Mucosa of descending colon (tissue), 3 donors: Measurements from ENCODE around the gene FBXO31. TPM values are rescaled to one million over a fixed set of nuclear protein-coding genes. Genes with fewer than 3 reads are reported as not detected.
"Not testable (repeated sequence)": the region's sequence is repeated elsewhere in the genome, so short reads cannot be mapped to it uniquely, and the experiment has no call there.

Source experiments
- ATAC-seq: fragments of 200-7000 bp; cut with Tn5 transposase; one replicate; pipeline ENCODE4 v1.9.1; 2020; ENCODE audit warnings: mild to moderate bottlenecking, moderate library complexity
- DNase-seq, 3 donors: peaks; one replicate each; pipeline ENCODE4 v3.0.0-alpha.2; 2020
- H3K36me3 ChIP-seq: fragments of 200-600 bp; one replicate; pipeline ENCODE4 v1.8.0; 2021; ENCODE audit warnings: low read depth, mild to moderate bottlenecking
- H3K4me1 ChIP-seq: fragments of 200-600 bp; one replicate; pipeline ENCODE4 v1.8.0; 2021; ENCODE audit warnings: low read depth, mild to moderate bottlenecking
- H3K4me3 ChIP-seq: fragments of 200-600 bp; one replicate; pipeline ENCODE4 v1.8.0; 2021; ENCODE audit warnings: mild to moderate bottlenecking
- H3K9me3 ChIP-seq: fragments of 200-600 bp; one replicate; pipeline ENCODE4 v1.8.0; 2021; ENCODE audit warnings: mild to moderate bottlenecking
- CTCF ChIP-seq: fragments of 200-600 bp; IDR thresholded peaks from one replicate; pipeline ENCODE4 v1.8.0; 2022; ENCODE audit warnings: antibody characterized with exemption, mild to moderate bottlenecking
- intact Hi-C, 2 donors: fragments of 100-400 bp; cut with DNase I in 1 of 2; cut with micrococcal nuclease in 1 of 2; formaldehyde crosslinking; loops; one replicate each; pipeline versions ENCODE4 v1.11.0 to v1.11.1; 2022; cut with DNase I, micrococcal nuclease
- total RNA-seq, 3 donors: library from RNA; stranded (reverse); fragmentation: NEBNext Ultra II Directional in 2 of 3; extraction: Animal tissue kit (Norgen Biotek cat#: 25700) in 2 of 3; gene quantifications; one replicate each; pipeline versions ENCODE4 v1.2.1 to v1.2.4, GENCODE V29; 2021 to 2023
- donor health status: DM: no; HTN: no; CAD: no; lungs with moderate emphysema.
- donor health status: DM: no; HTN: no; CAD: no.
- donor health status: DM: no; HTN: yes; CAD: no.

FBXO31 gene
- total RNA-seq, 3 donors from 2014 or later = 54.2 to 104 (median 63.9) TPM

GRCh38 chr16:87342504-87342903 is 41.1 kb downstream of the FBXO31 start:
- intact Hi-C loops = no loop called here
- DNase-seq = no peak
- peaks cover 10% of the 10 kb centered on the region for H3K36me3 ChIP-seq

GRCh38 chr16:87340198-87340597 is 43.4 kb downstream of the FBXO31 start:
- Histone ChIP-seq H3K9me3 (no peaks in the 10 kb centered on the region), H3K4me3 (no peak overlapping the region), H3K36me3 (peaks cover 10% of the 10 kb centered on the region), H3K4me1 (peaks cover 5% of the 10 kb centered on the region)
- ATAC-seq (no peak), DNase-seq (no peak)
- intact Hi-C loops = no loop called here
- no peak for TF ChIP-seq CTCF

More at GRCh38 chr16:87342504-87342903, 41.1 kb downstream of the FBXO31 start:
- no peaks in the 10 kb centered on the region for H3K9me3 ChIP-seq
- peaks cover 11% of the 10 kb centered on the region for H3K4me1 ChIP-seq
- TF ChIP-seq CTCF = no peak
- ATAC-seq = no peak
- no peak overlapping the region for H3K4me3 ChIP-seq

- H3K4me3 ChIP-seq, H3K4me1 ChIP-seq, intact Hi-C loops, DNase-seq, H3K9me3 ChIP-seq, ATAC-seq: not testable (repeated sequence)
- H3K36me3 ChIP-seq = peaks cover 10% of the 10 kb centered on the region
Measured at GRCh38 chr16:87339724-87340105, 43.9 kb downstream of the FBXO31 start.

- Histone ChIP-seq H3K4me1 (no peaks in the 10 kb centered on the region), H3K4me3 (no peak overlapping the region), H3K9me3 (no peaks in the 10 kb centered on the region), H3K36me3 (peaks cover 10% of the 10 kb centered on the region)
- DNase-seq (peak in 1 of 3 donors; percentile 46), ATAC-seq (no peak)
- no peak for TF ChIP-seq CTCF
- intact Hi-C loops = no loop called here
Measured at GRCh38 chr16:87339086-87339723, 44.4 kb downstream of the FBXO31 start.

GRCh38 chr16:87338155-87338765 is 45.3 kb downstream of the FBXO31 start:
- no peaks in the 10 kb centered on the region for H3K4me1 ChIP-seq
- H3K4me3 ChIP-seq = no peak overlapping the region
- ATAC-seq (no peak), DNase-seq (peak in 1 of 3 donors; percentile 14)
- peaks cover 10% of the 10 kb centered on the region for H3K36me3 ChIP-seq
- TF ChIP-seq CTCF = no peak
- H3K9me3 ChIP-seq = no peaks in the 10 kb centered on the region
- intact Hi-C loops = no loop called here

GRCh38 chr16:87337262-87337771 is 46.3 kb downstream of the FBXO31 start:
- Histone ChIP-seq H3K36me3 (peaks cover 4% of the 10 kb centered on the region), H3K9me3 (no peaks in the 10 kb centered on the region), H3K4me3 (no peak overlapping the region), H3K4me1 (no peaks in the 10 kb centered on the region)
- no peak for TF ChIP-seq CTCF
- DNase-seq (no peak), ATAC-seq (no peak)
- intact Hi-C loops = no loop called here
